DND-41 (cell line): ENCODE data around the gene PNMA3.

Experiments used
- CTCF ChIP-seq: IDR thresholded peaks from 2 replicates; pipeline ENCODE4 v1.5.1; 2012; ENCODE audit warnings: borderline replicate concordance, low read length, moderate library complexity, mild to moderate bottlenecking; ENCODE audit not compliant: poor library complexity, severe bottlenecking; ENCODE audit errors: extremely low read depth
- EZH2 ChIP-seq: IDR thresholded peaks from 3 replicates; pipeline ENCODE4 v1.6.1; 2012; ENCODE audit warnings: borderline replicate concordance, low read depth, mild to moderate bottlenecking, moderate library complexity, low read length, inconsistent platforms; ENCODE audit not compliant: severe bottlenecking

GRCh38 chrX:153074935-153075334 lies 18.7 kb downstream of the PNMA3 start:
- TF ChIP-seq CTCF (no peak), EZH2 (no peak)
